Measurements from ENCODE around the gene EFR3B. TPM values are rescaled to one million over a fixed set of nuclear protein-coding genes. Genes with fewer than 3 reads are reported as not detected.
A peak's percentile ranks its signal among the peaks of the same experiment; 100 is the strongest.

The EFR3B gene
- total and polyA plus RNA-seq, 3 experiments from 2014 or later, result 0.16 to 0.27 (median 0.20) TPM

DNA sequence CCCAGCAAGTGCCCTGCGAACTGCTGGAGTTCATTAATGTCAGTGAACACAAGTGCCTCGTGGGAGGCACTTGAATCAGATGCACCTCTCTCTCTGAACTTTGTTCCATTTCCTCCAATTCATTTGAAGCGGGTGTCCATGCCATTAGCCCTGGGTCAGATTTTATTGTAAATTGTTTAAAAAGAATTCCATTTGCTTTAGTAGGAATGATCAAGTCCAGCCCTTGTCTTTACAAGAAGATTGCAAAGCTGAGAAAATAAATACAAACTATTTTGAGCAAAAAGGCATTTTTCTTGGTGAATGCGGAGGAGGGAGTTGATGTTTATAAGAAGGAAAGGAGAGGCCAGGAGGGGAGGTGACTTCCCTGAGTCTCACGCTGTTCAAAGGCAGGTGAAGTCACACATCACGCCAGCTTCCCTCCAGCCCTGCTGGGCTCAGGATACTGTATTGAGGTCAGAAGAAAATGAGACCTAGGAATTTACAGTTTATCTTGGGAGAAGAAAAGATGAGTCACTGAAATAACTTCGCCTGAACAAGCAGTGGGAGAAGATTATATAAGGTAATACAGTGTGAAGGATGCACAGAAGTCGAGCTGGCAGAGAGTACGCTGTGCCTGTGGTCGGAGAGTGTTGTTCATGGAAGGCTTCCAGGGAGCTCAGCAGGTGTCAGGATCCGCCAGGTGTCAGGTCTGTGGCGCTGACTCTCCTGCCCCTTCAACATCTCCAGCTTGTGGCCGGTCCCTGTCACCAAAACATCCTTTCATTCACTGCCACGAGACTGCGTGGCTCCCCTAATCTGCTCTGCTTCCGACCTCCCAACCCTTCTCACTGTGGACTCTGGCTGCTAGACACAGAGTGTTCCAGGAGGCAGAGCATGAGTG lies 36.5 kb downstream of the EFR3B start:
- no peak overlapping the region for H3K4me3 Mint-ChIP-seq
- POLR2A ChIA-PET, result no interaction called here
- no peaks in the 10 kb centered on the region for H3K9me3 Mint-ChIP-seq
- no peaks in the 10 kb centered on the region for H3K9me3 ChIP-seq (ENCODE audit: low read length)
- H3K27ac ChIP-seq (ENCODE audit: low read depth, low read length), result no peak overlapping the region
- DNase-seq, result no peak
- no peaks in the 10 kb centered on the region for H3K27me3 ChIP-seq (ENCODE audit: insufficient read depth, low read length, poor library complexity, severe bottlenecking)
- CTCF ChIA-PET, result no interaction called here
- H3K36me3 ChIP-seq (ENCODE audit: insufficient read depth, low read length), result no peaks in the 10 kb centered on the region
- H3K27ac Mint-ChIP-seq, result no peak overlapping the region
- H3K4me1 Mint-ChIP-seq, result no peaks in the 10 kb centered on the region
- no peak overlapping the region for H3K4me3 ChIP-seq (ENCODE audit: low read length)
- peaks cover 7 to 42% of the 10 kb centered on the region in 2 donors for H3K27me3 Mint-ChIP-seq
- H3K4me1 ChIP-seq (ENCODE audit: insufficient read depth, low read length), result no peaks in the 10 kb centered on the region
- H3K36me3 Mint-ChIP-seq, result peaks cover 0 to 4% (median 0%) of the 10 kb centered on the region in 3 donors

DNA sequence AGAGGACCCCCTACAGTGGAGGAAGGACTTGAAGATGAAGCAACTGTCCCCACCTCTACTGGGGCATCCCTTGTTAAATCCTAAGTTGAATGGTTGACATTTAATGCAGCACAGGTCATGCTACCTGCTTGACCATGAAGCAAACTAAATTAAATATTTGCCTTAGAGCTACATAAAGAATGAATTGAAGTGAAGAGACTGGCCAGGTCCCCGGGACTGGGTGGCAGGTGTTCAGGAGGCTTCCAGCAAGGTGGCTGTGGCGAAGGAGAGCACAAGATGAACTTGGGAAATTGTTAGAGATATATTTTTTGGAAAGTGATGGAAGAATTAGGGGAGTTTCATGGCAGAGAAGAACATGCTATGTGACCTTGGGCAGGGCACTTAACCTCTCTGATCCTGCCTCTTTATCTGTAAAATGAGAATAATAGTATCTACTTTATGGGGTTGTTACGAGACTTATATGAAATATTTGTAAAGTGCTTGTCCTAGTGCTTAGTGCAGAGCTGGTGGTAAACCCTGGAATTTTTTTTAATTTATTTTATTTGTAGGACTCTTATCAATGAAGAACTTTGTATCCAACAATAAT lies 37.3 kb downstream of the EFR3B start:
- H3K27me3 Mint-ChIP-seq, result peaks cover 7 to 38% of the 10 kb centered on the region in 2 donors
- Histone ChIP-seq H3K27me3 (ENCODE audit: insufficient read depth, low read length, poor library complexity, severe bottlenecking) (no peaks in the 10 kb centered on the region), H3K4me3 (ENCODE audit: low read length) (no peak overlapping the region), H3K36me3 (ENCODE audit: insufficient read depth, low read length) (no peaks in the 10 kb centered on the region), H3K9me3 (ENCODE audit: low read length) (no peaks in the 10 kb centered on the region), H3K4me1 (ENCODE audit: insufficient read depth, low read length) (no peaks in the 10 kb centered on the region), H3K27ac (ENCODE audit: low read depth, low read length) (no peak overlapping the region)
- no peaks in the 10 kb centered on the region for H3K4me1 Mint-ChIP-seq
- H3K4me3 Mint-ChIP-seq, result no peak overlapping the region
- no peak overlapping the region for H3K27ac Mint-ChIP-seq
- no peaks in the 10 kb centered on the region for H3K9me3 Mint-ChIP-seq
- POLR2A ChIA-PET, result no interaction called here
- H3K36me3 Mint-ChIP-seq, result no peaks in the 10 kb centered on the region
- CTCF ChIA-PET, result no interaction called here
- DNase-seq, result no peak

DNA sequence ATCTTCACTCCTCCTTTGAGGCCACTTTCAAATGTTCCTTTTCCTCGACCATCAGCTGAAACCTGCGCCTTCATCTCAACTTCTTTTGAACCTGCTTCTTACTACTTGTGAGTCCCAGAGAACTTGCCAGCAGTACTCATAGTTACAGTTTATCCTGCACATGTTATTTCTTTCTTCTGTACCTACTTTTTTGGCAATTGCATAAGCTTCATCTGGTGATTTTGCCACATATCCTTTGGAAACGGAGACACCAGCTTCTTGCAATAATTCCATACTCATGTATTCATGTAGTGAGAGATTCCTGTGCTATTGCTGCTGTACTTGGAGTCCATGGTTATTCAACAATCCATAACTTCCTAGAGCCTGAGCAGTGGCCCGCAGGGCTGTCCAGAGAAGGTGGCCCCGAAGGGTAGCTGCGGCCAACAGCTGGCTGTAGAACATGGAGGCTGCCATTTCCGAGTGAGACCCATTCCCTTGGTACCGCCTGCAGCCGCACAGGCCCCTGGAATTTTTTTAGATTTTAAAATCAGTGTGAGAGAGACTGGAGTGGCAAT lies 39.4 kb downstream of the EFR3B start:
- Histone ChIP-seq H3K27me3 (ENCODE audit: insufficient read depth, low read length, poor library complexity, severe bottlenecking) (no peaks in the 10 kb centered on the region), H3K4me1 (ENCODE audit: insufficient read depth, low read length) (no peaks in the 10 kb centered on the region), H3K9me3 (ENCODE audit: low read length) (no peaks in the 10 kb centered on the region), H3K27ac (ENCODE audit: low read depth, low read length) (no peak overlapping the region), H3K36me3 (ENCODE audit: insufficient read depth, low read length) (no peaks in the 10 kb centered on the region), H3K4me3 (ENCODE audit: low read length) (no peak overlapping the region)
- no peaks in the 10 kb centered on the region for H3K36me3 Mint-ChIP-seq
- peaks cover 5 to 34% of the 10 kb centered on the region in 2 donors for H3K27me3 Mint-ChIP-seq
- POLR2A ChIA-PET, result no interaction called here
- H3K4me3 Mint-ChIP-seq, result peak overlapping the region in 1 of 7 donors; percentile 46
- no peak overlapping the region for H3K27ac Mint-ChIP-seq
- no peaks in the 10 kb centered on the region for H3K4me1 Mint-ChIP-seq
- CTCF ChIA-PET, result no interaction called here
- DNase-seq, result no peak
- H3K9me3 Mint-ChIP-seq, result no peaks in the 10 kb centered on the region

DNA sequence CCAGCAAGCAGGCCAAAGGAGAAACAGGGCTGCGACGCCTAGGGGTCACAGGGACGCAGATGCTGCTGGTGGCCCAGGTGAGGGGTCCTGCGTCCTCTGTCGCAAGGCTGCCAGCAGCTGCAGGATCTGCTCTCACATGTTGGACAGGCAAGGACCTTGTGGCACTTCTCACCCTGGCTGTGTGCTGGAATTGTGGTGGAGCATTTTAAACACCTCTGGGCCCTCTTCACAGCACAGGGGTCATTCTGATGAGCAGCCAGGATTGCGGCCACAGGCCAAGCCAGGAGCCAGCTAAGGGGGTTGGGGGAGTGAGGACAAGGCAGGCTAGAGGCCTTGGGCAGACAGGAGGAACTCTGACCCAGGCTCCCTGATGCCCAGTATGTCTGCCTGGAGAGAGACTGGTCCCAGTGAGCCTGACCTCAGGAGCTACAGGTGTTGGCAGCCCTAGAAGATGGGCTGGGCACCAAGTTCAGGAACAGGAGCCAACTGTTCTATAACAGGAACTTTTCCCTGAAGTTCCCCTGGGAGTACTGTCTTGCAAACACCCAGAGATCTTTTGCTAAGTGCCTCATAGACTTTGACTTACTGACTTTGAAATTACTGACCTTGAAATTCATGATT lies 40.2 kb downstream of the EFR3B start:
- no peak overlapping the region for H3K4me3 ChIP-seq (ENCODE audit: low read length)
- no peaks in the 10 kb centered on the region for H3K9me3 ChIP-seq (ENCODE audit: low read length)
- no peak overlapping the region for H3K4me3 Mint-ChIP-seq
- no peaks in the 10 kb centered on the region for H3K9me3 Mint-ChIP-seq
- H3K27me3 Mint-ChIP-seq, result peaks cover 9 to 27% of the 10 kb centered on the region in 2 donors
- H3K36me3 ChIP-seq (ENCODE audit: insufficient read depth, low read length), result no peaks in the 10 kb centered on the region
- no peaks in the 10 kb centered on the region for H3K4me1 ChIP-seq (ENCODE audit: insufficient read depth, low read length)
- CTCF ChIA-PET, result no interaction called here
- no peak overlapping the region for H3K27ac ChIP-seq (ENCODE audit: low read depth, low read length)
- POLR2A ChIA-PET, result no interaction called here
- no peak for DNase-seq
- no peaks in the 10 kb centered on the region for H3K27me3 ChIP-seq (ENCODE audit: insufficient read depth, low read length, poor library complexity, severe bottlenecking)
- no peaks in the 10 kb centered on the region for H3K4me1 Mint-ChIP-seq
- H3K36me3 Mint-ChIP-seq, result no peaks in the 10 kb centered on the region
- H3K27ac Mint-ChIP-seq, result no peak overlapping the region

DNA sequence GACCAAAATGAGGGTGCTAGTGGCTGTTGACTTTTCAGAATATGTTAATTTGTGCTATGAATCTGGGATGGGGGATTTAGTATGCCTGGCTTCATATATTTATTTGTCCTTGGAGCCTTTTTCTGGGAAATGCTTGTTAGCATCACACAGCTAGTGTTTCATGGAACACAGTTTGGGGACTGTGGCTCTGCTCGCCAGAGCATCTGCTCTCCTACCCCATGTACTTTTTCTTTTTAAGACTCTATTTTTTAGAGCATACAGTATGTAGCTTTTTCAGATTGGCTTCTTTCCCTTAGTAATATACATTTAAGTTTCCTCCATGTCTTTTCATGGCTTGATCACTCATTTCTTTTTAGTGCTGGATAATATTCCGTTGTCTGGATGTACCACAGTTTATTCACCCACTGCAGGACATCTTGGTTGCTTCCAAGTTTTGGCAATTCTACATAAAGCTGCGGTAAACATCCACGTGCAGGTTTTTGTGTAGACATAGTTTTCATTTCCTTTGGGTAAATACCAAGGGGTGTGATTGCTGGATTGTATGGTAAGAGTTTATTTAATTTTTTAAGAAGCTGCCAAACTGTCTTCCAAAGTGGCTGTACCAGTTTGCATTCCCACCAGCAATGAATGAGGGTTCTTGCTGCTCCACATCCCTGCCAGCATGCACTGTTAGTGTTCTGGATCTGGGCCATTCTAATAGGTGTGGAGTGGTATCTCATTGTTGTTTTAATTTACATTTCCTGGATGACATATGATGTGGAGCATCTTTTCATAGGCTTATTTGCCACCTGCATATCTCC lies 44.1 kb downstream of the EFR3B start:
- Histone ChIP-seq H3K4me1 (ENCODE audit: insufficient read depth, low read length) (no peaks in the 10 kb centered on the region), H3K27me3 (ENCODE audit: insufficient read depth, low read length, poor library complexity, severe bottlenecking) (no peaks in the 10 kb centered on the region), H3K36me3 (ENCODE audit: insufficient read depth, low read length) (no peaks in the 10 kb centered on the region), H3K9me3 (ENCODE audit: low read length) (no peaks in the 10 kb centered on the region), H3K27ac (ENCODE audit: low read depth, low read length) (no peak overlapping the region), H3K4me3 (ENCODE audit: low read length) (no peak overlapping the region)
- Mint-ChIP-seq H3K36me3 (no peaks in the 10 kb centered on the region), H3K4me1 (no peaks in the 10 kb centered on the region), H3K27ac (no peak overlapping the region), H3K9me3 (no peaks in the 10 kb centered on the region), H3K27me3 (peaks cover 9 to 15% of the 10 kb centered on the region in 2 donors), H3K4me3 (no peak overlapping the region)
- no peak for DNase-seq
- ChIA-PET CTCF (no interaction called here), POLR2A (no interaction called here)

DNA sequence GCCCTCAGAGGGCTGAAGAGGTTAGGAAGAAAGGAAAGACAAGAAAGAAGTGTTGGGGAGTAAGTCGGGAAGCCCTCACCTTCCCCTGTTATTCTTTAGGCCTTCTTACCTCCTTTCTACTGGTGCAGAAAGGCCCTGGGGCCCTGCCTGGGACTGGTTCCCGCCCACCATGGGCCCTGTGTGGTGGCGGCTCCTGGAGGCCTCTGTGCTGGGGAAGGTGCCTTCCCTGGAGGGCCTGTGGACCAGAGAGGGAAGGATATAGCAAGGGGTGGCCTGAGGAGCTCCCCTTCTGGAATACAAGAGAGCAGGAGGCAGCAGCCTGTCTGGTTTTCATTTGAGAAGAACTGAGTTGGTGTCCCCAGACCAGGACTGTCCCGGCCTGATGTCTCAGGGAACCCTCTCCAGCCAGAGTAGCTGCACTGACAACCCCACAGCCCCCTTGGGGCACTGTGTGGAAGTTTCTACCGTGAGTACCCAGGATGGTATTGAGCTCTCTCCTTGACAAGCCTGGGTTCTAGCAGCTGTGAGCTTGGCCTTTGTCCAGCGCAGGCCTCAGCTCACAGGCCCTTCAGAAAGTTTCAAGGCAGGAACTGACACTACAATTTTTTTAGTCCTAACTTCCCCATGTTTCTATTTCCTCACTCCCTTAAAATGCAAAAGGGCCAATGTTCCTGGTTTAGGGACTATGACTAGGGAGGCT lies 47.1 kb downstream of the EFR3B start:
- Histone ChIP-seq H3K9me3 (ENCODE audit: low read length) (no peaks in the 10 kb centered on the region), H3K4me1 (ENCODE audit: insufficient read depth, low read length) (no peaks in the 10 kb centered on the region), H3K27me3 (ENCODE audit: insufficient read depth, low read length, poor library complexity, severe bottlenecking) (no peaks in the 10 kb centered on the region), H3K36me3 (ENCODE audit: insufficient read depth, low read length) (no peaks in the 10 kb centered on the region), H3K27ac (ENCODE audit: low read depth, low read length) (no peak overlapping the region), H3K4me3 (ENCODE audit: low read length) (no peak overlapping the region)
- Mint-ChIP-seq H3K4me1 (no peaks in the 10 kb centered on the region), H3K36me3 (no peaks in the 10 kb centered on the region), H3K27ac (no peak overlapping the region), H3K9me3 (no peaks in the 10 kb centered on the region), H3K27me3 (peaks cover 4 to 11% of the 10 kb centered on the region in 2 donors), H3K4me3 (no peak overlapping the region)
- no peak for DNase-seq
- ChIA-PET CTCF (no interaction called here), POLR2A (interaction anchor here (0.6 kb wide), 1 partner anchor 619 kb away, joined by 4 read pairs; no protein-coding TSS in a partner anchor)

DNA sequence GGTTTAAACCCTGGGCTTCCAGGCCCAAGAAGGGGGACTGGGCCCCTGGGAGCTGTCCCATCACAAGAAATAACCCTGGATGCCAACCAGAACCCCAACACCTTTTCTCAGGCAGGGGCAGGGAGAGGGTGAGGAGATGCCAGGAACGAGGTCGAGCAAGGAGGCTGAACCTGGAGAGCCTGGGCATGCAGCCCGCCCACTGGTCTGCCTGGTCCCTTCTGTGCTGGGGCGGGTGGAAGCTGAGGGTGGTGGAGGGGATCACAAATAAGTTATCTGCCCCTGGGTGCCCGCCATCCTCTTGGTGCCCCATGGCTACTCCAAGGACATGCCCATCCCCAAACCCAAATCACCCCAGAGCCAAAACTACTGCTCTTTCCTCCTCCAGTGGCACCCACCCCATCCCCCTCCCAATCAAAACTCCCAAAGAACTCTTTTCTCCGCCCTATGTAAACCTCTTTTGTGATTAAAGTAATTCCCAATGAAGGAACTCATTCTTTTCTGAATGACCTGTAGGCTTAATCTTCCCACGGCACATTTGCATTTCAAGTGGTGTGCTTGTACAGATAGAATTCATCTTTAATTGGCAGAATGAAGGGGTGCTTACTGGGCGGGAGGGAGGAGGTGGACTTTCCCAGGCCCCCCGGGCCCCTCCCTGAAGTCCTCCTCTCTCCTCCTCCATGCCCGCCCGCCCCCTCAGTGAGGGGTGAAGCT lies 47.9 kb downstream of the EFR3B start:
- H3K4me1 ChIP-seq (ENCODE audit: insufficient read depth, low read length), result no peaks in the 10 kb centered on the region
- no peak overlapping the region for H3K27ac ChIP-seq (ENCODE audit: low read depth, low read length)
- Mint-ChIP-seq H3K4me3 (no peak overlapping the region), H3K36me3 (no peaks in the 10 kb centered on the region), H3K9me3 (no peaks in the 10 kb centered on the region), H3K27ac (no peak overlapping the region), H3K4me1 (no peaks in the 10 kb centered on the region), H3K27me3 (peaks cover 4 to 10% of the 10 kb centered on the region in 2 donors)
- DNase-seq, result no peak
- ChIA-PET CTCF (no interaction called here), POLR2A (interaction anchor here (0.6 kb wide), 1 partner anchor 618 kb away, joined by 4 read pairs; no protein-coding TSS in a partner anchor)
- H3K4me3 ChIP-seq (ENCODE audit: low read length), result no peak overlapping the region
- no peaks in the 10 kb centered on the region for H3K36me3 ChIP-seq (ENCODE audit: insufficient read depth, low read length)
- no peaks in the 10 kb centered on the region for H3K27me3 ChIP-seq (ENCODE audit: insufficient read depth, low read length, poor library complexity, severe bottlenecking)
- no peaks in the 10 kb centered on the region for H3K9me3 ChIP-seq (ENCODE audit: low read length)
